Neuronal stem cell (in vitro differentiated cells): ENCODE data around the gene SLIT3.

Experiments
- DNase-seq: peaks from one replicate; pipeline ENCODE4 v3.0.0-alpha.2; 2013; ENCODE audit warnings: low spot score
- H2AFZ ChIP-seq: one replicate; pipeline ENCODE4 v1.6.1; 2013; ENCODE audit warnings: mild to moderate bottlenecking, low read length, inconsistent platforms
- H2AK5ac ChIP-seq: 2 replicates; pipeline ENCODE4 v1.6.1; 2013; ENCODE audit warnings: low read depth, mild to moderate bottlenecking, inconsistent platforms, low read length, moderate library complexity, mixed read lengths
- H2BK120ac ChIP-seq: 2 replicates; pipeline ENCODE4 v1.6.1; 2013; ENCODE audit warnings: low read depth, mild to moderate bottlenecking, inconsistent platforms, low read length, moderate library complexity, mixed read lengths
- H2BK12ac ChIP-seq: one replicate; pipeline ENCODE4 v1.6.1; 2013; ENCODE audit warnings: low read length, inconsistent platforms
- H2BK15ac ChIP-seq: 2 replicates; pipeline ENCODE4 v1.6.1; 2013; ENCODE audit warnings: mild to moderate bottlenecking, low read length, inconsistent platforms, mixed read lengths
- H2BK5ac ChIP-seq: one replicate; pipeline ENCODE4 v1.6.1; 2013; ENCODE audit warnings: inconsistent platforms, mild to moderate bottlenecking, low read length, moderate library complexity
- H3K14ac ChIP-seq: one replicate; pipeline ENCODE4 v1.6.1; 2013; ENCODE audit warnings: low read length, inconsistent platforms
- H3K18ac ChIP-seq: 2 replicates; pipeline ENCODE4 v1.6.1; 2013; ENCODE audit warnings: low read length, inconsistent platforms
- H3K23ac ChIP-seq: 2 replicates; pipeline ENCODE4 v1.6.1; 2013; ENCODE audit warnings: low read depth, mild to moderate bottlenecking, mixed read lengths, low read length, inconsistent platforms; ENCODE audit not compliant: poor library complexity
- H3K27ac ChIP-seq: replicated peaks from 3 replicates; pipeline ENCODE4 v1.5.1; 2013; ENCODE audit warnings: low read length, inconsistent platforms
- H3K27me3 ChIP-seq, 3 experiments: 2 replicates each; pipeline ENCODE4 v1.6.1; 2013; ENCODE audit warnings: low read length in 3 of 3, mild to moderate bottlenecking in 2 of 3, inconsistent platforms in 1 of 3, low read depth in 1 of 3, mixed read lengths in 1 of 3, moderate library complexity in 1 of 3; ENCODE audit not compliant: control insufficient read depth in 3 of 3, insufficient read depth in 3 of 3
- H3K36me3 ChIP-seq, 2 donors: replicated peaks in 1 of 2; 2 replicates each; pipeline ENCODE4 v1.6.1; 2013; ENCODE audit warnings: low read length in 2 of 2; ENCODE audit not compliant: control insufficient read depth in 2 of 2, insufficient read depth in 2 of 2
- H3K4ac ChIP-seq: 2 replicates; pipeline ENCODE4 v1.6.1; 2013; ENCODE audit warnings: inconsistent platforms, mild to moderate bottlenecking, low read length, moderate library complexity
- H3K4me1 ChIP-seq, 2 donors: 1 replicate in 1 of 2; 2 replicates in 1 of 2; pipeline ENCODE4 v1.6.1; 2013; ENCODE audit warnings: low read length in 2 of 2, low read depth in 1 of 2; ENCODE audit not compliant: control insufficient read depth in 2 of 2, insufficient read depth in 1 of 2
- H3K4me2 ChIP-seq: one replicate; pipeline ENCODE4 v1.6.1; 2013; ENCODE audit warnings: mild to moderate bottlenecking, low read length, inconsistent platforms; ENCODE audit not compliant: insufficient read depth, poor library complexity, severe bottlenecking
- H3K4me3 ChIP-seq, 2 donors: 2 replicates each; pipeline ENCODE4 v1.5.1; 2013; ENCODE audit warnings: low read length in 2 of 2, mild to moderate bottlenecking in 2 of 2, inconsistent platforms in 1 of 2, moderate library complexity in 1 of 2
- H3K79me1 ChIP-seq: one replicate; pipeline ENCODE4 v1.6.1; 2013; ENCODE audit warnings: low read depth, mild to moderate bottlenecking, inconsistent platforms, low read length, moderate library complexity
- H3K9ac ChIP-seq: one replicate; pipeline ENCODE4 v1.6.1; 2013; ENCODE audit warnings: mild to moderate bottlenecking, low read depth, low read length, inconsistent platforms; ENCODE audit not compliant: poor library complexity
- H3K9me3 ChIP-seq, 2 donors: replicated peaks in 1 of 2; 2 replicates each; pipeline versions ENCODE3 to v1.6.1; 2013; ENCODE audit warnings: low read length in 2 of 2, mild to moderate bottlenecking in 2 of 2, inconsistent platforms in 1 of 2, low read depth in 1 of 2, mixed read lengths in 1 of 2, moderate library complexity in 1 of 2; ENCODE audit not compliant: control insufficient read depth in 2 of 2, insufficient read depth in 1 of 2
- H4K8ac ChIP-seq: one replicate; pipeline ENCODE4 v1.6.1; 2013; ENCODE audit warnings: low read depth, mild to moderate bottlenecking, inconsistent platforms, low read length, moderate library complexity
- H4K91ac ChIP-seq: one replicate; pipeline ENCODE4 v1.6.1; 2013; ENCODE audit warnings: low read length, low read depth, mild to moderate bottlenecking, inconsistent platforms; ENCODE audit not compliant: poor library complexity
- WGBS, 2 donors: extraction: QIAGEN DNeasy Blood & Tissue Kit; methylation state at CpG; one replicate each; pipeline ENCODE4 v1.1.7; 2013; ENCODE audit warnings: missing lambda C conversion rate in 2 of 2, mixed read lengths in 1 of 2; ENCODE audit not compliant: insufficient read length in 2 of 2, insufficient replicate concordance in 1 of 2; ENCODE audit errors: extremely low coverage in 2 of 2; 5-methylcytosine and 5-hydroxymethylcytosine counted together

Gene SLIT3

DNA sequence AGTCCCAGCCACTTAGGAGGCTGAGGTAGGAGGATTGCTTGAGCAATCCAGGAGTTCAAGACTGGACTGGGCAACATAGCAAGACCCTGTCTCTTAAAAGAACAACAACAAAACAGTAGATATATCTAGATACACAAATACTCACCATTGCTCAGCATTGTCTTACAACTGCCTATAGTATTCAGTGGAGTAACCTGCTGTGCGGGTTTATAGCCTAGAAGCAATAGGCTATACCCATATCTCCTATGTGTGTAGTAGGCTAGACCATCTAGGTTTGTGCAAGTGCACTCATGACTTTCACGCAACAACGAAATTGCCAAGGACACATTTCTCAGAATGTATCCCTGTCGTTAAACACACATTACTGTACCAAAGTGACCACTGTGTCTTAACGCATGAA lies 44.7 kb downstream of the SLIT3 start:
- no peak overlapping the region for H2AK5ac ChIP-seq
- no peak overlapping the region for H3K4me3 ChIP-seq
- H3K18ac ChIP-seq, result no peak overlapping the region
- H2BK15ac ChIP-seq, result no peak overlapping the region
- H3K4me1 ChIP-seq, result no peaks in the 10 kb centered on the region
- H3K36me3 ChIP-seq, result no peaks in the 10 kb centered on the region
- H2BK120ac ChIP-seq, result no peak overlapping the region
- no peak overlapping the region for H3K4me2 ChIP-seq
- H4K8ac ChIP-seq, result no peak overlapping the region
- H3K9ac ChIP-seq, result no peak overlapping the region
- H3K27me3 ChIP-seq, result peaks cover 0 to 3% (median 0%) of the 10 kb centered on the region in 3 experiments
- H4K91ac ChIP-seq, result no peak overlapping the region
- H2AFZ ChIP-seq, result no peak overlapping the region
- no peak overlapping the region for H3K27ac ChIP-seq
- WGBS, 2 donors, result no CpG with 5 or more reads among the region's 5 CpGs
- no peak overlapping the region for H3K23ac ChIP-seq
- H3K14ac ChIP-seq, result no peak overlapping the region
- H3K9me3 ChIP-seq, result no peaks in the 10 kb centered on the region
- H2BK5ac ChIP-seq, result no peak overlapping the region
- no peak overlapping the region for H3K4ac ChIP-seq
- no peaks in the 10 kb centered on the region for H3K79me1 ChIP-seq
- no peak for DNase-seq
- no peak overlapping the region for H2BK12ac ChIP-seq

DNA sequence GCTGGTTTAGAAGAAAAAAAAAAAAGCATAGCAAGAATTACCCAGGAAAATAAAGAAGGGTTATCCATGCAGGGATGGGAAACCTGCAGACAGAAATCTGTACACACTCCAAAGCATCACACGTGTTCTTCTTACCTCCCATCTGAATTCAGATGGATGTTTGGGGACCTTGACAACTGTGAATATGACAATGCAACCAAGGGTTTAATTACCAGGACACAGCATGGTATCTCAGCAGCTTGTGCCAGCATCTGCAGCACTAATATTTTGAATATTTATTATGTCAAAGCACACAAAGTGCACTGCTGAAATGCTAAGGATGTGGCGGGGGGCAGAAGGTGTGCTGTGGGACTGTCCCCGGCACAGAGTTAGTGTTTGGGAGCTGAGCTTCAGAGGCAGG lies 47.9 kb downstream of the SLIT3 start:
- Histone ChIP-seq H3K79me1 (no peaks in the 10 kb centered on the region), H3K27me3 (peaks cover 0 to 3% (median 0%) of the 10 kb centered on the region in 3 experiments), H2AFZ (no peak overlapping the region), H2BK120ac (no peak overlapping the region), H3K4me2 (no peak overlapping the region), H3K14ac (no peak overlapping the region), H3K36me3 (no peaks in the 10 kb centered on the region), H3K4me1 (no peaks in the 10 kb centered on the region), H2BK12ac (no peak overlapping the region), H4K8ac (no peak overlapping the region), H3K27ac (no peak overlapping the region), H3K18ac (no peak overlapping the region), H3K4ac (no peak overlapping the region), H2AK5ac (no peak overlapping the region), H3K23ac (no peak overlapping the region), H2BK5ac (no peak overlapping the region), H3K9me3 (no peaks in the 10 kb centered on the region), H4K91ac (no peak overlapping the region), H2BK15ac (no peak overlapping the region), H3K4me3 (no peak overlapping the region), H3K9ac (no peak overlapping the region)
- no CpG with 5 or more reads among the region's 3 CpGs for WGBS, 2 donors
- DNase-seq, result no peak

DNA sequence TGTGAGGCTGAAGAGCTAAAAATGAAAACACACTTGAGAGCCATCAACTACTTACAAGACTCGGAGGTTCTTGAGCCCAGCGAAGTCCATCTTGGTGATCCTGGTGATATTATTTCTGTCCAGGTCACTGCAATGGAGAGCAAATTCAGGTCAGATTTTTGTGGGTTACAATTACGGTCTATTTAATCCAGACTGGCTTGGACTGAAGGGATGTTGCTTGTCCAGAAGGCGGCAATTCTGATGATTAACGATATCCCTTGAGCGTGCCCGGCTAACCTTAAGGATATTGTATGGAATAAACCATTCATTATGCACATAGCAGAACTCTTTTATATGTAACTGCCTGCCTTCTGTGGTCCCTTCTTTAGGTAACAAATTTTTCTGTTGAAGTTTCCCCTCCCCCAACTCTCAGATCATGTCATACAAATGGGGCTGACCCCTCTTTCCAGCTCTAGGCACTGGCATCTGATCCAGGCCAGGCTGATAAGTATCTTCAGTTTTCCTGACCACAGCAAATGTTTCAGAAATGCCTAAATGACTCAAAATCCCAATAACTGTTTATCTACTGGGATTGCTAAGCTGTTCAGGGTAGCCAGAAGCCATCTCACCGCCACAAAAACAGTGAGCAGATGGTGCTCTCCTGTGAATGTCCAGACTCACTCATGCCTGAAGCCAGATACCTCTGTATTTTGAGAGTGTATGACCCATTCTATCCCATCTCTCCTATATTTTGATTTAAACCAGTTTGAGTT lies 49.4 kb downstream of the SLIT3 start:
- no CpG with 5 or more reads among the region's 8 CpGs for WGBS, 2 donors
- Histone ChIP-seq H3K18ac (no peak overlapping the region), H3K36me3 (no peaks in the 10 kb centered on the region), H3K14ac (no peak overlapping the region), H2BK120ac (no peak overlapping the region), H4K8ac (no peak overlapping the region), H3K27ac (no peak overlapping the region), H3K27me3 (peaks cover 0 to 3% (median 0%) of the 10 kb centered on the region in 3 experiments), H3K9ac (no peak overlapping the region), H2BK12ac (no peak overlapping the region), H3K4me2 (no peak overlapping the region), H4K91ac (no peak overlapping the region), H3K9me3 (no peaks in the 10 kb centered on the region), H3K79me1 (no peaks in the 10 kb centered on the region), H3K4me1 (no peaks in the 10 kb centered on the region), H2AK5ac (no peak overlapping the region), H3K4ac (no peak overlapping the region), H3K23ac (no peak overlapping the region), H2BK15ac (no peak overlapping the region), H3K4me3 (no peak overlapping the region), H2BK5ac (no peak overlapping the region), H2AFZ (no peak overlapping the region)
- no peak for DNase-seq

DNA sequence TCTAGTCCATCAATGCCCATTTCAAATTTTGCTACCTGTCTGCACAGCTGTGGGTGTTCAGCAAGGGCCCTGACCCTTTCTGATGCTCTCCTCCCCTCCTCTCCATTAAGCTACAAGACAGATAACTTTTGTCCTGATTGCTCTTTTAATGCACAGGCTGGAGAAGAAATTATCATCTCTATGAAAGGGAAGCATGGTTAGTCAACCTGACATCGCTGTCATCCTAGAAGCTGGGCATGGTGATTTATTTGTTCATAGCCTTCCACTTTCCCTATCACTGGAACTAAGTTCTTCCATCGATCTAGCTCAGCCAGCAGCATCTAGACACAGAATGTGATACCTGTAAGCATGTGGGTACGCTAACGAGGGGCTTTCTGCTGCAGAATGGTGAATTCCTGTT lies 50.1 kb downstream of the SLIT3 start:
- Histone ChIP-seq H2BK12ac (no peak overlapping the region), H2BK5ac (no peak overlapping the region), H2BK120ac (no peak overlapping the region), H3K4me2 (no peak overlapping the region), H3K4me3 (no peak overlapping the region), H3K27ac (no peak overlapping the region), H4K8ac (no peak overlapping the region), H2AFZ (no peak overlapping the region), H3K18ac (no peak overlapping the region), H2BK15ac (no peak overlapping the region), H3K23ac (no peak overlapping the region), H3K9ac (no peak overlapping the region), H3K9me3 (no peaks in the 10 kb centered on the region), H3K79me1 (no peaks in the 10 kb centered on the region), H3K14ac (no peak overlapping the region), H3K27me3 (peaks cover 0 to 3% (median 0%) of the 10 kb centered on the region in 3 experiments), H3K36me3 (no peaks in the 10 kb centered on the region), H4K91ac (no peak overlapping the region), H3K4me1 (no peaks in the 10 kb centered on the region), H2AK5ac (no peak overlapping the region), H3K4ac (no peak overlapping the region)
- DNase-seq, result no peak
- WGBS, 2 donors, result no CpG with 5 or more reads among the region's 4 CpGs
